SK-N-SH (cell line): Measurements from ENCODE around the gene SMIM7. TPM values are rescaled to one million over a fixed set of nuclear protein-coding genes. Genes with fewer than 3 reads are reported as not detected.

ENCODE experiments used
- CTCF ChIA-PET: fragments of 300-600, 350-600 bp; formaldehyde crosslinking; extraction: SDS; loops from one replicate; lab custom pipeline; 2021; lab: Yijun Ruan, JAX
- POLR2A ChIA-PET: fragments of 350-600 bp; sonication (Branson Sonifier 250); formaldehyde crosslinking; extraction: SDS; loops from one replicate; lab custom pipeline; 2020; ENCODE audit warnings: antibody characterized with exemption, inconsistent platforms; lab: Yijun Ruan, JAX
- DNase-seq: peaks from one replicate; pipeline ENCODE4 v3.0.0; 2012
- H2AFZ ChIP-seq: fragments of 200-600 bp; sonication (generic); 2 replicates; pipeline ENCODE4 v1.8.1; 2016; ENCODE audit warnings: antibody characterized with exemption, mild to moderate bottlenecking, low read depth
- H3F3A ChIP-seq: fragments of 200-600 bp; sonication (generic); replicated peaks from 2 replicates; pipeline ENCODE3; 2016; ENCODE audit warnings: antibody characterized with exemption, mild to moderate bottlenecking; ENCODE audit not compliant: insufficient read depth
- H3K27ac ChIP-seq, 2 experiments: fragments of 200-500 bp in 1 of 2; fragments of 200-600 bp in 1 of 2; sonication (Bioruptor generic) in 1 of 2; sonication (generic), shearing (Covaris generic) in 1 of 2; 2 replicates each; pipeline versions ENCODE4 v1.5.1 to v1.6.1; 2014 to 2016; ENCODE audit warnings: low read depth in 2 of 2, inconsistent platforms in 1 of 2, low read length in 1 of 2, mild to moderate bottlenecking in 1 of 2, mixed read lengths in 1 of 2
- H3K27me3 ChIP-seq: fragments of 200-600 bp; sonication (generic), shearing (Covaris generic); 2 replicates; pipeline ENCODE4 v1.6.1; 2016; ENCODE audit warnings: mixed run types; ENCODE audit not compliant: insufficient read depth
- H3K36me3 ChIP-seq, 2 experiments: fragments of 200-500 bp in 1 of 2; fragments of 200-600 bp in 1 of 2; sonication (Bioruptor generic) in 1 of 2; sonication (generic) in 1 of 2; replicated peaks in 1 of 2; 2 replicates each; pipeline versions ENCODE3 to v1.5.1; 2014 to 2016; ENCODE audit warnings: low read length in 1 of 2, mild to moderate bottlenecking in 1 of 2; ENCODE audit not compliant: insufficient read depth in 2 of 2, control insufficient read depth in 1 of 2
- H3K4me1 ChIP-seq, 2 experiments: fragments of 200-500 bp in 1 of 2; fragments of 200-600 bp in 1 of 2; sonication (Bioruptor generic) in 1 of 2; sonication (generic), shearing (Covaris generic) in 1 of 2; 2 replicates each; pipeline versions ENCODE4 v1.5.1 to v1.6.1; 2014 to 2016; ENCODE audit warnings: low read depth in 1 of 2, low read length in 1 of 2, mixed run types in 1 of 2; ENCODE audit not compliant: insufficient read depth in 2 of 2, control insufficient read depth in 1 of 2
- H3K4me2 ChIP-seq: fragments of 200-600 bp; sonication (generic), shearing (Covaris generic); 2 replicates; pipeline ENCODE4 v1.6.1; 2017; ENCODE audit warnings: mixed run types
- H3K4me3 ChIP-seq, 2 experiments: fragments of 200-500 bp in 1 of 2; fragments of 200-600 bp in 1 of 2; sonication (Bioruptor generic) in 1 of 2; sonication (generic), shearing (Covaris generic) in 1 of 2; 2 replicates each; pipeline versions ENCODE4 v1.5.1 to v1.8.1; 2014 to 2016; ENCODE audit warnings: low read depth in 2 of 2, inconsistent platforms in 1 of 2, low read length in 1 of 2, mild to moderate bottlenecking in 1 of 2, mixed read lengths in 1 of 2, moderate library complexity in 1 of 2
- H3K79me2 ChIP-seq: fragments of 200-600 bp; sonication (generic); 2 replicates; pipeline ENCODE4 v1.8.1; 2017; ENCODE audit warnings: mild to moderate bottlenecking; ENCODE audit not compliant: insufficient read depth
- H3K9ac ChIP-seq: fragments of 200-600 bp; sonication (generic); 2 replicates; pipeline ENCODE4 v1.6.1; 2017; ENCODE audit warnings: mixed run types
- H3K9me2 ChIP-seq: fragments of 200-600 bp; sonication (generic); 2 replicates; pipeline ENCODE4 v1.6.1; 2017; ENCODE audit warnings: mixed run types
- H3K9me3 ChIP-seq: fragments of 200-600 bp; sonication (generic); 2 replicates; pipeline ENCODE4 v1.6.1; 2017; ENCODE audit warnings: mixed run types, mild to moderate bottlenecking, moderate library complexity
- H4K20me1 ChIP-seq: fragments of 200-600 bp; sonication (generic); 2 replicates; pipeline ENCODE4 v1.6.1; 2017; ENCODE audit warnings: mild to moderate bottlenecking, mixed run types; ENCODE audit not compliant: insufficient read depth
- CHD2 ChIP-seq: fragments of 150-350 bp; IDR thresholded peaks from 2 replicates; pipeline ENCODE4 v1.6.1; 2018; ENCODE audit warnings: low read length; ENCODE audit not compliant: partially characterized antibody
- ELF1 ChIP-seq: IDR thresholded peaks from 2 replicates; pipeline ENCODE4 v1.4.0; 2012
- EZH2phosphoT487 ChIP-seq: fragments of 200-600 bp; sonication (generic); IDR thresholded peaks from 2 replicates; pipeline ENCODE4 v1.6.1; 2017; ENCODE audit warnings: low read depth, mixed run types, mild to moderate bottlenecking, antibody characterized with exemption, moderate library complexity, borderline replicate concordance
- FOSL2 ChIP-seq: IDR thresholded peaks from 2 replicates; pipeline ENCODE4 v1.4.0; 2012; ENCODE audit warnings: low read depth, mild to moderate bottlenecking, moderate library complexity, borderline replicate concordance
- FOXJ3 ChIP-seq: sonication (generic); formaldehyde crosslinking; IDR thresholded peaks from 2 replicates; pipeline ENCODE4 v1.5.1; 2020; ENCODE audit warnings: mild to moderate bottlenecking, missing genetic modification reagents
- FOXM1 ChIP-seq: IDR thresholded peaks from 2 replicates; pipeline ENCODE4 v1.4.0; 2012; ENCODE audit warnings: low read depth, mild to moderate bottlenecking
- GABPA ChIP-seq: IDR thresholded peaks from 2 replicates; pipeline ENCODE4 v1.4.0; 2012; ENCODE audit warnings: low read depth, mild to moderate bottlenecking
- GATA2 ChIP-seq: sonication (generic); formaldehyde crosslinking; IDR thresholded peaks from 2 replicates; pipeline ENCODE4 v1.5.0; 2020; ENCODE audit warnings: mild to moderate bottlenecking, missing genetic modification reagents
- JUND ChIP-seq: IDR thresholded peaks from 2 replicates; pipeline ENCODE4 v1.4.0; 2012
- MEF2A ChIP-seq: IDR thresholded peaks from 2 replicates; pipeline ENCODE4 v1.4.0; 2012; ENCODE audit warnings: low read depth, borderline replicate concordance
- MXI1 ChIP-seq: IDR thresholded peaks from 2 replicates; pipeline ENCODE4 v1.6.1; 2012; ENCODE audit warnings: mild to moderate bottlenecking, low read depth, low read length, improper control_type of control experiment
- NRF1 ChIP-seq: IDR thresholded peaks from 2 replicates; pipeline ENCODE4 v1.6.1; 2012; ENCODE audit warnings: low read depth, mild to moderate bottlenecking, low read length
- PBX3 ChIP-seq: IDR thresholded peaks from 2 replicates; pipeline ENCODE4; 2012
- RAD21 ChIP-seq: IDR thresholded peaks from 2 replicates; pipeline ENCODE4 v1.6.1; 2012; ENCODE audit warnings: mild to moderate bottlenecking, low read length
- RXRA ChIP-seq: IDR thresholded peaks from 2 replicates; pipeline ENCODE4 v1.4.0; 2012; ENCODE audit warnings: low read depth, mild to moderate bottlenecking, borderline replicate concordance
- SIN3A ChIP-seq: IDR thresholded peaks from 2 replicates; pipeline ENCODE4 v1.6.1; 2012; ENCODE audit warnings: low read depth, mild to moderate bottlenecking, low read length, moderate library complexity, borderline replicate concordance
- SMC3 ChIP-seq: IDR thresholded peaks from 2 replicates; pipeline ENCODE4 v1.6.1; 2012; ENCODE audit warnings: low read depth, low read length, improper control_type of control experiment
- TCF12 ChIP-seq: IDR thresholded peaks from 2 replicates; pipeline ENCODE4 v1.4.0; 2012
- TEAD4 ChIP-seq: IDR thresholded peaks from 2 replicates; pipeline ENCODE4 v1.4.0; 2012; ENCODE audit warnings: mild to moderate bottlenecking, borderline replicate concordance; ENCODE audit not compliant: insufficient read depth
- ZBTB33 ChIP-seq: IDR thresholded peaks from 2 replicates; pipeline ENCODE4 v1.4.0; 2012; ENCODE audit warnings: low read depth, borderline replicate concordance
- whole genome bisulfite sequencing: methylation state at CpG from one replicate; pipeline ENCODE4 v1.1.6; 2017; ENCODE audit warnings: low lambda C conversion rate; 5-methylcytosine and 5-hydroxymethylcytosine counted together
- polyA plus RNA-seq, 3 experiments: library from polyadenylated mRNA; depleted of rRNA; stranded (reverse); fragments of >200 nt; gene quantifications; 2 replicates each; pipeline ENCODE4 v1.2.3, GENCODE V29; 2012
- TF ChIP-seq, protein P1 (sequence below): IDR thresholded peaks from 2 replicates; pipeline ENCODE4 v1.4.0; 2012; ENCODE audit warnings: low read depth, borderline replicate concordance
- TF ChIP-seq, protein P2 (sequence below): fragments of 200-600 bp; sonication (generic); IDR thresholded peaks from 2 replicates; pipeline ENCODE4 v1.6.1; 2017; ENCODE audit warnings: antibody characterized with exemption, mild to moderate bottlenecking, moderate library complexity
- TF ChIP-seq, protein P3 (sequence below): IDR thresholded peaks from 2 replicates; pipeline ENCODE4 v1.4.0; 2012; ENCODE audit warnings: low read depth

SMIM7 gene
- polyA plus RNA-seq, 1 of the 3 experiments (the other 2 are of a cell fraction): 74.2 TPM

- H3K27ac ChIP-seq: no peak overlapping the region
- H3K9me2 ChIP-seq: no peaks in the 10 kb centered on the region
- no peak overlapping the region for H3K9ac ChIP-seq
- H3K4me3 ChIP-seq: no peak overlapping the region
- CTCF ChIA-PET: no interaction called here
- H4K20me1 ChIP-seq: no peaks in the 10 kb centered on the region
- H3F3A ChIP-seq: no peaks in the 10 kb centered on the region
- peaks cover 0 to 4% of the 10 kb centered on the region in 2 experiments for H3K36me3 ChIP-seq
- WGBS: 90% methylated on average over 9 of the region's 9 CpGs
- no peak for DNase-seq
- H3K9me3 ChIP-seq: no peaks in the 10 kb centered on the region
- H3K4me1 ChIP-seq: no peaks in the 10 kb centered on the region
- POLR2A ChIA-PET: no interaction called here
- H3K4me2 ChIP-seq: no peak overlapping the region
- H2AFZ ChIP-seq: no peak overlapping the region
- no peaks in the 10 kb centered on the region for H3K79me2 ChIP-seq
- no peaks in the 10 kb centered on the region for H3K27me3 ChIP-seq
- no peak for TF ChIP-seq TCF12
- TF ChIP-seq FOXM1: no peak
- TF ChIP-seq TEAD4: no peak
- no peak for TF ChIP-seq PBX3
- TF ChIP-seq MEF2A: no peak
- TF ChIP-seq, protein P1, sequence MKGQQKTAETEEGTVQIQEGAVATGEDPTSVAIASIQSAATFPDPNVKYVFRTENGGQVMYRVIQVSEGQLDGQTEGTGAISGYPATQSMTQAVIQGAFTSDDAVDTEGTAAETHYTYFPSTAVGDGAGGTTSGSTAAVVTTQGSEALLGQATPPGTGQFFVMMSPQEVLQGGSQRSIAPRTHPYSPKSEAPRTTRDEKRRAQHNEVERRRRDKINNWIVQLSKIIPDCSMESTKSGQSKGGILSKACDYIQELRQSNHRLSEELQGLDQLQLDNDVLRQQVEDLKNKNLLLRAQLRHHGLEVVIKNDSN: no peak
- no peak for TF ChIP-seq EZH2phosphoT487
- TF ChIP-seq FOSL2: no peak
- no peak for TF ChIP-seq FOXJ3 (CRISPR knock-in tag)
- TF ChIP-seq MXI1: no peak
- TF ChIP-seq GABPA: no peak
- TF ChIP-seq SMC3: no peak
- TF ChIP-seq ELF1: no peak
- TF ChIP-seq GATA2: no peak
- no peak for TF ChIP-seq ZBTB33
- no peak for TF ChIP-seq RXRA
- TF ChIP-seq JUND: no peak
Observed at GRCh38 chr19:16678498-16678897, 18.6 kb upstream of the SMIM7 start.

DNA sequence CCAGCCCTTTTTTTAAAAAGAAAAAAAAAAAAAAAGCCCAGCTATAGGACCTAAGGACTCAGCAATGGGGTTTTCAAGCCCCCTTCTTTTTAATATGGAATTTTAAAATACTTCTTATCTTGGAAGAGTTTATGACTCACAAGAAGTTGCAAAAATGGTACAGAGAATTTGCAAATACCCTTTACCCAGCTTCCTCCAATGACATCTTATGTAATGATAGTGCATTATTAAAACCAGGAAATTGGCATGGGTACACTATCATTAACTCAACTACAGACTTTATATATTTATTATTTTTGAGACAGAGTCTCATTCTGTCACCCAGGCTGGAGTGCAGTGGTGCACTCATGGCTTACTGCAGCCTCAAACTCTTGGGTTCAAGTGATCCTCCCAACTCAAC, 17.1 kb upstream of the SMIM7 start:
- Histone ChIP-seq H3K4me3 (no peak overlapping the region), H3K9me3 (no peaks in the 10 kb centered on the region), H2AFZ (no peak overlapping the region), H3F3A (no peaks in the 10 kb centered on the region), H3K79me2 (no peaks in the 10 kb centered on the region), H3K27ac (no peak overlapping the region), H3K36me3 (peaks cover 0 to 4% of the 10 kb centered on the region in 2 experiments), H3K9ac (no peak overlapping the region), H4K20me1 (no peaks in the 10 kb centered on the region), H3K9me2 (no peaks in the 10 kb centered on the region), H3K4me2 (no peak overlapping the region), H3K27me3 (no peaks in the 10 kb centered on the region), H3K4me1 (no peaks in the 10 kb centered on the region)
- DNase-seq: no peak
- POLR2A ChIA-PET: no interaction called here
- CTCF ChIA-PET: interaction anchor here (0.9 kb wide), 1 partner anchor 9 kb away, joined by 3 read pairs; no protein-coding TSS in a partner anchor
- TF ChIP-seq RAD21: no peak
- TF ChIP-seq RXRA: no peak
- TF ChIP-seq MEF2A: no peak
- TF ChIP-seq FOXM1: no peak
- TF ChIP-seq SIN3A: no peak
- TF ChIP-seq, protein P2, sequence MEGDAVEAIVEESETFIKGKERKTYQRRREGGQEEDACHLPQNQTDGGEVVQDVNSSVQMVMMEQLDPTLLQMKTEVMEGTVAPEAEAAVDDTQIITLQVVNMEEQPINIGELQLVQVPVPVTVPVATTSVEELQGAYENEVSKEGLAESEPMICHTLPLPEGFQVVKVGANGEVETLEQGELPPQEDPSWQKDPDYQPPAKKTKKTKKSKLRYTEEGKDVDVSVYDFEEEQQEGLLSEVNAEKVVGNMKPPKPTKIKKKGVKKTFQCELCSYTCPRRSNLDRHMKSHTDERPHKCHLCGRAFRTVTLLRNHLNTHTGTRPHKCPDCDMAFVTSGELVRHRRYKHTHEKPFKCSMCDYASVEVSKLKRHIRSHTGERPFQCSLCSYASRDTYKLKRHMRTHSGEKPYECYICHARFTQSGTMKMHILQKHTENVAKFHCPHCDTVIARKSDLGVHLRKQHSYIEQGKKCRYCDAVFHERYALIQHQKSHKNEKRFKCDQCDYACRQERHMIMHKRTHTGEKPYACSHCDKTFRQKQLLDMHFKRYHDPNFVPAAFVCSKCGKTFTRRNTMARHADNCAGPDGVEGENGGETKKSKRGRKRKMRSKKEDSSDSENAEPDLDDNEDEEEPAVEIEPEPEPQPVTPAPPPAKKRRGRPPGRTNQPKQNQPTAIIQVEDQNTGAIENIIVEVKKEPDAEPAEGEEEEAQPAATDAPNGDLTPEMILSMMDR: no peak
- TF ChIP-seq, protein P3, sequence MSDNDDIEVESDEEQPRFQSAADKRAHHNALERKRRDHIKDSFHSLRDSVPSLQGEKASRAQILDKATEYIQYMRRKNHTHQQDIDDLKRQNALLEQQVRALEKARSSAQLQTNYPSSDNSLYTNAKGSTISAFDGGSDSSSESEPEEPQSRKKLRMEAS: no peak
- no peak for TF ChIP-seq CHD2
- TF ChIP-seq NRF1: no peak
- no peak for TF ChIP-seq FOSL2
- no peak for TF ChIP-seq ELF1
- TF ChIP-seq, protein P1: no peak
